Measurements from ENCODE around the gene MYL12B. TPM values are rescaled to one million over a fixed set of nuclear protein-coding genes. Genes with fewer than 3 reads are reported as not detected.

Gene MYL12B
- total RNA-seq, 1 donor from 2014 or later: 168 TPM

- no peak for ATAC-seq
- intact Hi-C loops (cut with micrococcal nuclease): no loop called here
These were observed 28.3 kb upstream of the MYL12B start for GRCh38 chr18:3233433-3234168.

GRCh38 chr18:3234457-3234856 lies 27.5 kb upstream of the MYL12B start:
- DNase-seq (no peak), ATAC-seq (no peak)
- intact Hi-C loops (cut with micrococcal nuclease): no loop called here

More at GRCh38 chr18:3233433-3234168, 28.3 kb upstream of the MYL12B start:
- no peak for DNase-seq

GRCh38 chr18:3235846-3236245 lies 26.1 kb upstream of the MYL12B start:
- DNase-seq: no peak
- ATAC-seq: peak; percentile 17
- intact Hi-C loops (cut with micrococcal nuclease): no loop called here

- intact Hi-C loops (cut with micrococcal nuclease): no loop called here
- DNase-seq (no peak), ATAC-seq (peak; percentile 74)
These were observed 25.5 kb upstream of the MYL12B start for GRCh38 chr18:3236470-3236869.

- intact Hi-C loops (cut with micrococcal nuclease): no loop called here
- ATAC-seq: no peak
These were observed 23.2 kb upstream of the MYL12B start for GRCh38 chr18:3238742-3239141.

GRCh38 chr18:3245185-3245564 lies 16.8 kb upstream of the MYL12B start:
- ATAC-seq (no peak), DNase-seq (no peak)
- intact Hi-C loops (cut with micrococcal nuclease): loop anchor here (10.0 kb wide), 2 partner anchors 60 to 310 kb away; no protein-coding TSS in a partner anchor

More at GRCh38 chr18:3238742-3239141, 23.2 kb upstream of the MYL12B start:
- DNase-seq: no peak

- ATAC-seq (peak; percentile 76), DNase-seq (peak; percentile 92)
- intact Hi-C loops (cut with micrococcal nuclease): loop anchor here (10.0 kb wide), 2 partner anchors 61 to 311 kb away; no protein-coding TSS in a partner anchor
These were observed 15.9 kb upstream of the MYL12B start for GRCh38 chr18:3245853-3246634.

- peak; percentile 21 for ATAC-seq
- DNase-seq: peak; percentile 55
- intact Hi-C loops (cut with micrococcal nuclease): loop anchor here (10.0 kb wide), 2 partner anchors 62 to 312 kb away; no protein-coding TSS in a partner anchor
These were observed 15.2 kb upstream of the MYL12B start for GRCh38 chr18:3246635-3247239.

GRCh38 chr18:3247240-3248061 lies 14.5 kb upstream of the MYL12B start, which contains the start of gene MYL12A:
MYL12A (plus strand) TSS chr18:3247801; CDS start chr18:3253248, 5,447 bp downstream.
- DNase-seq (peak; percentile 100), ATAC-seq (peak; percentile 85)

GRCh38 chr18:3248062-3248657 lies 13.8 kb upstream of the MYL12B start:
- no peak for ATAC-seq
- no peak for DNase-seq
- intact Hi-C loops (cut with micrococcal nuclease): loop anchor here (10.0 kb wide), 2 partner anchors 63 to 313 kb away; no protein-coding TSS in a partner anchor

More at GRCh38 chr18:3247240-3248061, 14.5 kb upstream of the MYL12B start, which contains the start of gene MYL12A:
- intact Hi-C loops (cut with micrococcal nuclease): loop anchor here (10.0 kb wide), 2 partner anchors 63 to 313 kb away; no protein-coding TSS in a partner anchor

- intact Hi-C loops (cut with micrococcal nuclease): loop anchor here (10.0 kb wide), 2 partner anchors 64 to 314 kb away; no protein-coding TSS in a partner anchor
- DNase-seq (no peak), ATAC-seq (no peak)
These were observed 13.1 kb upstream of the MYL12B start for GRCh38 chr18:3248658-3249359.

GRCh38 chr18:3250237-3251107 lies 11.5 kb upstream of the MYL12B start:
- DNase-seq (no peak), ATAC-seq (no peak)
- intact Hi-C loops (cut with micrococcal nuclease): no loop called here

GRCh38 chr18:3251249-3251962 lies 10.5 kb upstream of the MYL12B start:
- ATAC-seq: peak; percentile 20
- intact Hi-C loops (cut with micrococcal nuclease): no loop called here
- DNase-seq: no peak

- DNase-seq (no peak), ATAC-seq (peak; percentile 13)
- intact Hi-C loops (cut with micrococcal nuclease): no loop called here
These were observed 10.0 kb upstream of the MYL12B start for GRCh38 chr18:3251963-3252277.

- DNase-seq (no peak), ATAC-seq (no peak)
- intact Hi-C loops (cut with micrococcal nuclease): no loop called here
These were observed 9.1 kb upstream of the MYL12B start for GRCh38 chr18:3252843-3253242.

- DNase-seq: no peak
- intact Hi-C loops (cut with micrococcal nuclease): no loop called here
- ATAC-seq: no peak
These were observed 7.2 kb upstream of the MYL12B start for GRCh38 chr18:3254725-3255124.
